Nucleus accumbens (tissue), 56 donors: ENCODE measurements around the gene NLRP1.

Experiments used
- DNase-seq, 56 donors: peaks; one replicate each; lab custom pipeline; 2025; lab: John Stamatoyannopoulos, UW

NLRP1 gene

GRCh38 chr17:5485270-5486205 lies 98.8 kb downstream of the NLRP1 start, which contains the start of gene DERL2:
DERL2 (minus strand) TSS chr17:5486178; CDS start chr17:5486161, 17 bp downstream.
- peak in 1 of 56 donors; percentile 73 for DNase-seq

GRCh38 chr17:5481451-5481850 lies 102.9 kb downstream of the NLRP1 start:
- DNase-seq = no peak

GRCh38 chr17:5480962-5481361 lies 103.3 kb downstream of the NLRP1 start:
- no peak for DNase-seq

GRCh38 chr17:5478992-5479391 lies 105.3 kb downstream of the NLRP1 start:
- no peak for DNase-seq

GRCh38 chr17:5473906-5474305 lies 110.4 kb downstream of the NLRP1 start:
- DNase-seq = no peak

- DNase-seq = no peak
Observed at GRCh38 chr17:5472511-5472910, 111.8 kb downstream of the NLRP1 start.

GRCh38 chr17:5468075-5468473 lies 116.2 kb downstream of the NLRP1 start:
- peak in 4 of 56 donors; percentile 4 to 37 (median 20) for DNase-seq

- no peak for DNase-seq
Observed at GRCh38 chr17:5467416-5467815, 116.9 kb downstream of the NLRP1 start.

GRCh38 chr17:5466295-5466694 lies 118.0 kb downstream of the NLRP1 start:
- DNase-seq = no peak

GRCh38 chr17:5464717-5465507 lies 119.4 kb downstream of the NLRP1 start:
- no peak for DNase-seq
